Panc1 (cell line): ENCODE results near the gene SCGB1C2. TPM values are rescaled to one million over a fixed set of nuclear protein-coding genes. Genes with fewer than 3 reads are reported as not detected.

Experiments
- ATAC-seq: fragments of 200-7000 bp; cut with Tn5 transposase; 2 replicates; pipeline ENCODE4 v1.9.1; 2020; ENCODE audit warnings: mild to moderate bottlenecking, moderate library complexity
- BruUV-seq: library from RNA; stranded (reverse); fragments of 400-500 nt; replicated peaks from 2 replicates; lab custom pipeline; 2021; lab: Mats Ljungman, UMichigan
- CTCF ChIA-PET: fragments of 300-600 bp; sonication (Branson Sonifier 250); formaldehyde crosslinking; loops from one replicate; lab custom pipeline; 2022; ENCODE audit warnings: antibody characterized with exemption; lab: Charles Lee
- POLR2A ChIA-PET: fragments of 300-600 bp; sonication (Branson Sonifier 250); formaldehyde crosslinking; loops from one replicate; lab custom pipeline; 2022; ENCODE audit warnings: antibody characterized with exemption; lab: Charles Lee
- DNase-seq: peaks from one replicate; pipeline ENCODE4 v3.0.0-alpha.2; 2010; ENCODE audit warnings: low read depth, low spot score
- H3K27ac ChIP-seq: 2 replicates; pipeline ENCODE4 v1.5.1; 2011; ENCODE audit warnings: mild to moderate bottlenecking, low read length, inconsistent platforms
- H3K27me3 ChIP-seq: fragments of 200-500 bp; sonication (Bioruptor generic); 2 replicates; pipeline ENCODE4 v1.6.0; 2014; ENCODE audit warnings: low read length, inconsistent platforms; ENCODE audit not compliant: control insufficient read depth, insufficient read depth
- H3K36me3 ChIP-seq: fragments of 200-500 bp; sonication (Bioruptor generic); 2 replicates; pipeline ENCODE4 v1.5.1; 2014; ENCODE audit warnings: inconsistent platforms, mild to moderate bottlenecking, low read length, moderate library complexity; ENCODE audit not compliant: control insufficient read depth, insufficient read depth
- H3K4me1 ChIP-seq: 2 replicates; pipeline ENCODE4 v1.5.1; 2011; ENCODE audit warnings: inconsistent platforms, mild to moderate bottlenecking, low read length, moderate library complexity; ENCODE audit not compliant: control insufficient read depth, insufficient read depth
- H3K4me3 ChIP-seq, 2 experiments: 2 replicates each; pipeline ENCODE4 v1.5.1; 2011 to 2012; ENCODE audit warnings: low read depth in 2 of 2, low read length in 2 of 2, mild to moderate bottlenecking in 2 of 2, inconsistent platforms in 1 of 2, moderate library complexity in 1 of 2
- H3K9me3 ChIP-seq: fragments of 200-500 bp; sonication (Bioruptor generic); 2 replicates; pipeline ENCODE4 v1.5.1; 2014; ENCODE audit warnings: low read depth, mild to moderate bottlenecking, inconsistent platforms, low read length, moderate library complexity; ENCODE audit not compliant: control insufficient read depth, insufficient read depth
- POLR2AphosphoS5 ChIP-seq: IDR thresholded peaks from 2 replicates; pipeline ENCODE4 v1.6.1; 2012; ENCODE audit warnings: mild to moderate bottlenecking, low read depth, low read length, moderate library complexity
- SIN3A ChIP-seq: IDR thresholded peaks from 2 replicates; pipeline ENCODE4 v1.6.1; 2012; ENCODE audit warnings: low read depth, mild to moderate bottlenecking, low read length, moderate library complexity, borderline replicate concordance; ENCODE audit not compliant: insufficient read depth
- TCF7L2 ChIP-seq: IDR thresholded peaks from 2 replicates; pipeline ENCODE4 v1.6.1; 2011; ENCODE audit warnings: mild to moderate bottlenecking, low read depth, low read length, inconsistent platforms
- in situ Hi-C: cut with HindIII; loops from 2 replicates; pipeline ENCODE4 v1.10.0; 2016; ENCODE audit warnings: low sequenced_read_pairs, low pct_unique_long_range_greater_than_20kb
- intact Hi-C: fragments of 100-400 bp; cut with micrococcal nuclease; formaldehyde crosslinking; loops from one replicate; pipeline ENCODE4 v1.10.0; 2022; ENCODE audit not compliant: unreplicated experiment
- total RNA-seq: library from RNA; stranded (reverse); gene quantifications from one replicate; pipeline ENCODE4 v1.2.1, GENCODE V29; 2021; ENCODE audit not compliant: unreplicated experiment
- TF ChIP-seq, protein P1 (sequence below), 2 experiments: IDR thresholded peaks; 2 replicates each; pipeline ENCODE4 v1.6.1; 2011 to 2012; ENCODE audit warnings: low read depth in 2 of 2, control low read depth in 1 of 2, low read length in 1 of 2, mild to moderate bottlenecking in 1 of 2, moderate library complexity in 1 of 2; ENCODE audit not compliant: insufficient read depth in 1 of 2
- TF ChIP-seq, protein P2 (sequence below): fragments of 450-650 bp; IDR thresholded peaks from 2 replicates; pipeline ENCODE4 v1.5.1; 2017; ENCODE audit warnings: mild to moderate bottlenecking

SCGB1C2 gene
- total RNA-seq, 1 experiment from 2014 or later, result not detected

DNA sequence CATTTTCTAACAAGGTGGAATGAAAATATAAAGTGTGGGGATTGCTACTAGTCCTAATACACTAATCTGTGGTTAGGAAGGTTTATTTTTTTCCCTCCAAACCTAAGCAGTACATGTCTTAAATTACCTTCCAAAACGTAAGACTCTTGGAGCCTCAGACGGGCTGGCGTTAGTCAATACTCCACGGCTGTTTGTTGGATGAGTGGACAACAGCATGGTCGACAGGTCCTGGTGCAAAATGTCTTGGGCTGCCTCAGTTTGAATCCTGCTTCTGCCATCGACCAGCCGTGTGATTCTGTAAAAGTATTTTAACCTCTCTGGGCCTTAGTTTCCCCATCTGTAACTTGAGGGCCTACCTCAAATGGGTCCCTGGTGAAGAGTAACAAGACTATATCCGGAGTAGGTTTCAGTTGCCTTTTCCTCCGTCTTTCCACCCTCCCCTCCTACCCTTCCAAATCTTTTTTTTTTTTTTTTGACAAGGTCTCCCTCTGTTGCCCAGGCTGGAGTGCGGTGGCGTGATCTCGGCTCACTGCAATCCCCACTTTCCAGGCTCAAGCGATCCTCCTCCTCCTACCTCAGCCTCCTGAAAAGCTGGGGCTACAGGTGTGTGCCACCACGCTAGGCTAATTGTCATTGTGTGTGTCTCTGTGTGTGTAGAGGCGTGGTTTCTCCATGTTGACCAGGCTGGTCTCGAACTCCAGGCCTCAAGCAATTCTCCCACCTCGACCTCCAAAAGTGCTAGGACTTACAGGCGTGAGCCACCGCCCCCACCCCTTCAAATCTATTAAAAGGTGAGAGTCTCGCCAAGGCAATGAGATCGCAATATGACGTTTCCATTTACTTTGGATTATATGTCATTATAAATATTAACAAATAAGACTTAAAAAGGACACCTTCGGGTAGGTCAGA lies 5.8 kb downstream of the SCGB1C2 start:
- ATAC-seq (no peak), DNase-seq (no peak)
- H3K36me3 ChIP-seq, result no peaks in the 10 kb centered on the region
- H3K9me3 ChIP-seq, result no peaks in the 10 kb centered on the region
- no peaks in the 10 kb centered on the region for H3K4me1 ChIP-seq
- in situ Hi-C loops, result no loop called here
- H3K4me3 ChIP-seq, result no peak overlapping the region
- ChIA-PET POLR2A (no interaction called here), CTCF (no interaction called here)
- intact Hi-C loops, result no loop called here
- no peaks in the 10 kb centered on the region for H3K27me3 ChIP-seq
- H3K27ac ChIP-seq, result no peak overlapping the region
- TF ChIP-seq SIN3A (no peak), TCF7L2 (no peak), POLR2AphosphoS5 (no peak)
- TF ChIP-seq, protein P1, sequence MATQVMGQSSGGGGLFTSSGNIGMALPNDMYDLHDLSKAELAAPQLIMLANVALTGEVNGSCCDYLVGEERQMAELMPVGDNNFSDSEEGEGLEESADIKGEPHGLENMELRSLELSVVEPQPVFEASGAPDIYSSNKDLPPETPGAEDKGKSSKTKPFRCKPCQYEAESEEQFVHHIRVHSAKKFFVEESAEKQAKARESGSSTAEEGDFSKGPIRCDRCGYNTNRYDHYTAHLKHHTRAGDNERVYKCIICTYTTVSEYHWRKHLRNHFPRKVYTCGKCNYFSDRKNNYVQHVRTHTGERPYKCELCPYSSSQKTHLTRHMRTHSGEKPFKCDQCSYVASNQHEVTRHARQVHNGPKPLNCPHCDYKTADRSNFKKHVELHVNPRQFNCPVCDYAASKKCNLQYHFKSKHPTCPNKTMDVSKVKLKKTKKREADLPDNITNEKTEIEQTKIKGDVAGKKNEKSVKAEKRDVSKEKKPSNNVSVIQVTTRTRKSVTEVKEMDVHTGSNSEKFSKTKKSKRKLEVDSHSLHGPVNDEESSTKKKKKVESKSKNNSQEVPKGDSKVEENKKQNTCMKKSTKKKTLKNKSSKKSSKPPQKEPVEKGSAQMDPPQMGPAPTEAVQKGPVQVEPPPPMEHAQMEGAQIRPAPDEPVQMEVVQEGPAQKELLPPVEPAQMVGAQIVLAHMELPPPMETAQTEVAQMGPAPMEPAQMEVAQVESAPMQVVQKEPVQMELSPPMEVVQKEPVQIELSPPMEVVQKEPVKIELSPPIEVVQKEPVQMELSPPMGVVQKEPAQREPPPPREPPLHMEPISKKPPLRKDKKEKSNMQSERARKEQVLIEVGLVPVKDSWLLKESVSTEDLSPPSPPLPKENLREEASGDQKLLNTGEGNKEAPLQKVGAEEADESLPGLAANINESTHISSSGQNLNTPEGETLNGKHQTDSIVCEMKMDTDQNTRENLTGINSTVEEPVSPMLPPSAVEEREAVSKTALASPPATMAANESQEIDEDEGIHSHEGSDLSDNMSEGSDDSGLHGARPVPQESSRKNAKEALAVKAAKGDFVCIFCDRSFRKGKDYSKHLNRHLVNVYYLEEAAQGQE (IDR thresholded peaks at IDR 0.05; ENCODE audit: insufficient read depth in 1 of 2, low read depth in 2 of 2, low read length in 1 of 2), result no peak
- TF ChIP-seq, protein P2, sequence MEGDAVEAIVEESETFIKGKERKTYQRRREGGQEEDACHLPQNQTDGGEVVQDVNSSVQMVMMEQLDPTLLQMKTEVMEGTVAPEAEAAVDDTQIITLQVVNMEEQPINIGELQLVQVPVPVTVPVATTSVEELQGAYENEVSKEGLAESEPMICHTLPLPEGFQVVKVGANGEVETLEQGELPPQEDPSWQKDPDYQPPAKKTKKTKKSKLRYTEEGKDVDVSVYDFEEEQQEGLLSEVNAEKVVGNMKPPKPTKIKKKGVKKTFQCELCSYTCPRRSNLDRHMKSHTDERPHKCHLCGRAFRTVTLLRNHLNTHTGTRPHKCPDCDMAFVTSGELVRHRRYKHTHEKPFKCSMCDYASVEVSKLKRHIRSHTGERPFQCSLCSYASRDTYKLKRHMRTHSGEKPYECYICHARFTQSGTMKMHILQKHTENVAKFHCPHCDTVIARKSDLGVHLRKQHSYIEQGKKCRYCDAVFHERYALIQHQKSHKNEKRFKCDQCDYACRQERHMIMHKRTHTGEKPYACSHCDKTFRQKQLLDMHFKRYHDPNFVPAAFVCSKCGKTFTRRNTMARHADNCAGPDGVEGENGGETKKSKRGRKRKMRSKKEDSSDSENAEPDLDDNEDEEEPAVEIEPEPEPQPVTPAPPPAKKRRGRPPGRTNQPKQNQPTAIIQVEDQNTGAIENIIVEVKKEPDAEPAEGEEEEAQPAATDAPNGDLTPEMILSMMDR, result no peak
- BruUV-seq, result no TSS peak

DNA sequence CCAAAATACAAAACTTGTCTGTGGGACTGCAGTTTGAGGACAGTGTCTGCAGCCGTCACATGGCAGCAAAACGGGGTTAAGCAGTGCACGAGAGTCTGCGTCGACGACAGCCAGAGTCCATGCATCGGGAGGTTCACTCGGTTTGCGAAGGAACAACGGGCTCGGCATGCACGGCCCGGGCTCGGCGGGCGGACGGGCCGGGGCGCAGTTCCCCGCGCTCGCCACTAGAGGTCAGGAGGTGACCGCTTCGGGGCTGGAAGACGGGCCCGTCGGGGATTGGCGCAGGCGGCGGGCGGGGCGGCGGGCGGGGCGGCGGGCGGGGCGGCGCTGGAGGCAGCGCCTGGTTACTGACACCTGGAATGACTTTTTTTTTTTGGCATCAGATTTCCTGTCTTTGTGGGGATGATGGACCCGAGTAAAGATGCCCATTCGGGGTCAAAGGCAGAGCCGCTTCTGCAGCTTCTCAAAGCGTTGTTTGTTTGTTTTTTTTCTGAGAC lies 6.5 kb downstream of the SCGB1C2 start:
- intact Hi-C loops, result no loop called here
- no peak overlapping the region for H3K4me3 ChIP-seq

More for the DNA sequence above, 6.5 kb downstream of the SCGB1C2 start:
- in situ Hi-C loops, result no loop called here
- BruUV-seq, result no TSS peak
- Histone ChIP-seq H3K27me3 (no peaks in the 10 kb centered on the region), H3K36me3 (no peaks in the 10 kb centered on the region), H3K27ac (no peak overlapping the region), H3K9me3 (no peaks in the 10 kb centered on the region), H3K4me1 (no peaks in the 10 kb centered on the region)
- ChIA-PET POLR2A (no interaction called here), CTCF (no interaction called here)
- DNase-seq (peak; percentile 17), ATAC-seq (peak; percentile 91)
- TF ChIP-seq, protein P2, result peak; percentile 91
- TF ChIP-seq, protein P1 (IDR thresholded peaks at IDR 0.05; ENCODE audit: insufficient read depth in 1 of 2, low read depth in 2 of 2, low read length in 1 of 2), result no peak
